DMS 273 (cell line): Measurements from ENCODE around the gene ODR4.
"Not testable (repeated sequence)": the region's sequence is repeated elsewhere in the genome, so short reads cannot be mapped to it uniquely, and the experiment has no call there.

Source experiments
- DNase-seq: peaks from one replicate; lab custom pipeline; 2025; ENCODE audit not compliant: unreplicated experiment; lab: John Stamatoyannopoulos, UW

ODR4 gene

DNA sequence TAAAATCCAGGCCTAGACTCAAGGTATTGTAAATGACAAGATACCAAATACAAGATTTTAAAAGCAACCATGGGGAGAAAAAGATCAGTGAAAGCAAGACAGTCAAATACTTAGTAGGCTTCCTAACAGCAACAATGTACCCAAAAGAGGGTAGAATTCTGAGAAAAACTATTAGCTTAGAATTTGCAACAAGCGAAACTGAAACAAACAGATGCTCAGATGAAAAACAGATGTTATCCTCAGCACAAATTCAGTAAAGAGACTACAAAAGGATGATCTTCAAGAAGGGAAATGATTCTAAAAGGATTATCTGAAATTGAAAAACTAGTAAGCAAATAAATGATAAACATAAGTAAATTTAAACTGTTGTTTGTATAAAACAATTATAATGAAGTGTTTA is 45.3 kb downstream of the ODR4 start:
- no peak for DNase-seq

DNA sequence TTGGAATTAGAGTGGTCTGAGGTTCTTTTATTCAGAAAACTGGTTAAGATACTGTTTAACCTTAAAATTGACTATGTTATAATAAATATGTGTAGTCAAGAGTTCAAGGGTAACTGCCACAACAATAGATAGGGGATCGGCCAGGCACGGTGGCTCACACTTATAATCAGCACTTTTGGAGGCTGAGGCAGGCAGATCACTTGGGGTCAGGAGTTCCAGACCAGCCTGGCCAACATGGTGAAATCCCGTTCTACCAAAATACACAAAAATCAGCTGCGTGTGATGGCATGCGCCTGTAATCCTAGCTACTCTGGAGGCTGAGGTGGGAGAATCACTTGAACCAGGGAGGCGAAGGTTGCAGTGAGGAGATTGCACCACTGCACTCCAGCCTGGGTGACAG is 45.8 kb downstream of the ODR4 start:
- DNase-seq: no peak

- peak; percentile 11 for DNase-seq
Observed at GRCh38 chr1:186424539-186424938, 48.9 kb downstream of the ODR4 start.

- no peak for DNase-seq
Observed at GRCh38 chr1:186426118-186426517, 50.5 kb downstream of the ODR4 start.

- DNase-seq: no peak
Observed at GRCh38 chr1:186429017-186429416, 53.4 kb downstream of the ODR4 start.

GRCh38 chr1:186435336-186435735 is 59.7 kb downstream of the ODR4 start:
- DNase-seq: no peak

DNA sequence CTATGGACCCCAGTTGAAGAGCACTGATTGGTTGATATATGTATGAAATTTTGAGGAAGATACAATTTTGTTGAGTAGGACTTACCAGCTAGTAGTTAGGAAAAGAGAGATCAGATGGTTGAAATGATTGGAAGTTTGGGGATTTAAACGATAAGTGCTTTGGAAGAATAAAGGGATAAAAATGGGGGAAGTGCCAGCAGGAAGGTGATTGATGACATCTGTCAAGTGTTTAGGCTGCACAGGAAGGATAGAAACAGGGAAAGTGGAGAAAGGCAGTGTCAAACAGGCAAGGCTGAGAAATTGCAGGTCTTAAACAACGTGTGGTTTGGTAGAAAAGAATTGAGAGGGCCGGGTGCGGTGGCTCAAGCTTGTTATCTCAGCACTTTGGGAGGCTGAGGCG is 62.9 kb downstream of the ODR4 start:
- DNase-seq: no peak

GRCh38 chr1:186440584-186440983 is 64.9 kb downstream of the ODR4 start:
- no peak for DNase-seq

GRCh38 chr1:186442651-186443375 is 67.2 kb downstream of the ODR4 start:
- DNase-seq: no peak

DNA sequence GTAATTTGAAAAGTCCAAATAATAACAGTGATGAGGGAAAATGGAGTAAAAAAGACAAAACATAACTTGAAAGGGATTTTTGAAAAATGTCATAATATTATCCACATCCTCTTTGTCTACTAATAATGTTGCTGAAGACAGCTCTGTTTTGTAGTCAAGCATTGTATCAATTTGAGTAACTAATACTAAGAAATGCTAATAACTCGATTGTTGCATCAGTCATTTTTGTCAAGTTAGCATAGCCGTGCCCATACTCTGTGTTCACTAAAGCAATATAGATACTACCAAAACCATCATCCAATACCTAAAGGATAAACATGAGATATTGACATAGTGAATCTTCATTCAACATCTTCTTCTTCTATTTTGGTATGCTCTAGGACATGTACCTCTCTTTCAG is 68.0 kb downstream of the ODR4 start:
- no peak for DNase-seq

DNA sequence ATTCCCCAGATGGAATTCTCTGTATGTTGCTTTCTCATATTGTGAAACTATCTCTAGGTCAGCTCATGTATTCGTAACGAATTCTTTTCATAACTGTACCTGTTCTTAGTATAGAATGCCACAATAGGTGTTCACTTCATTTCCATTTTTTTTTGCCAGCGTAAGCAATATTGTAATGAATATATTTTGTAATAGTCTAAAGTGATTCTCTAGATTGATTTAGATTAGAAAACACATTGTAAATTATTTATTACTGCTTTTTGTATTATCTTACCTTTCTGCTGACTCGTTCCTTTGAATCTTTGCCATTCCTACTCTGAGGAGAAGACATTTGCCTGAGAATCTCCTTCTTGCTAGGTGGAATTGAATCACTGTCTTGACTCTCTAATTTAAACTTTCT is 70.5 kb downstream of the ODR4 start:
- DNase-seq: no peak

DNA sequence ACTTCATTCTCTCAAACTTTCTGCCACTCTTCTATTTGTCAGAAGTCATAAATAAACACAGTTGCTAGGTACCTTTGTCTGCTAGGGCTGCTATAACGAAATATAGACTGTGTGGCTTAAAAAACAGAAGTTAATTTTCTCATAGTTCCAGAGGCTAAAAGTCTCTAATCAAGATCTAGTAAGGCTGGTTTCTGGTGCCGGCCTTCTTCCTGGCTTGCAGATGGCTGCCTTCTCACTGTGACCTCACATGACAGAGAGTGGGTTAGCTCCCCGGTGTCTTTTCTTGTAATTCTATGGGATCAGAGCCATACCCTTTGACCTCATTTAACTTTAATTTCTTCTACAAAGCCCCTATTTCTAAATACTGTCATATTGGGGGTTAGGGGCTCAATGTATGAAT is 79.3 kb downstream of the ODR4 start:
- no peak for DNase-seq

GRCh38 chr1:186456729-186457255 is 81.2 kb downstream of the ODR4 start:
- no peak for DNase-seq

DNA sequence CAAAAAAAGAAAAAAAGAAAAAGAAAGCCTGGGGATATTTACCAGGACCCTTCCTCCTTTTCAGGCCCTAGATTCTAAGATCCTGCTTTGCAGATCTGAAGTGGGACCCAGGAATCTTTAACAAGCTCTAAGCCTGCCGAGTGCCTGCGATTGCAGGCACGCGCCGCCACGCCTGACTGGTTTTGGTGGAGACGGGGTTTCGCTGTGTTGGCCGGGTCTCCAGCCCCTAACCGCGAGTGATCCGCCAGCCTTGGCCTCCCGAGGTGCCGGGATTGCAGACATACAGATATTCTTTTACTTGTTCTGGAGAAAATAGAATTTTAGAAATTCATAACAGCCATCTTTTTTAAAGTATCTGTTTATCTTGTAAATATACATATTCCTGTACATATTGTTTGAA is 83.5 kb downstream of the ODR4 start:
- not testable (repeated sequence) for DNase-seq

- DNase-seq: no peak
Observed at GRCh38 chr1:186461014-186461413, 85.4 kb downstream of the ODR4 start, which contains the start of gene PDC. TSS of gene PDC (minus strand) at chr1:186461114. CDS start at chr1:186449459, 11,655 bp downstream.

GRCh38 chr1:186463511-186463910 is 87.9 kb downstream of the ODR4 start:
- no peak for DNase-seq

DNA sequence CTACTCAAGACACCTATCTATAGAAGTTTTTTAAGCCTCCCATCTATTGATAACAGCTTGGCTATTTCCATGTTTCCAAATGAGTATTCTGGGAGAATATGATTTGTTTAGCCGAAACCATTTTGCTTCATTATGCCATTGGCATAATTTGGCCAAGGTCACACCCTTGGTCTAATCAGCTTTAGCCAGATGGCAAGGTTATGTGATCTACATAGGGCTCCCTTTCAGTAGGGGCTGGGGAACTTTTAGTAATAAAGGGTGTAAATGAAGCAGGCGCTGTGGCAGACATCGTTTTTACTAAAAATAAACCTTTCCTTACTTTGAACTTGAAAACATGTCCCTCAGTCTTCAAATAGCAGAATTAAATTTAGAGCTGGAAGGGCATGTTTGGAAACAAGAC is 88.3 kb downstream of the ODR4 start:
- DNase-seq: peak; percentile 6

- not testable (repeated sequence) for DNase-seq
Observed at GRCh38 chr1:186465491-186465890, 89.9 kb downstream of the ODR4 start.

DNA sequence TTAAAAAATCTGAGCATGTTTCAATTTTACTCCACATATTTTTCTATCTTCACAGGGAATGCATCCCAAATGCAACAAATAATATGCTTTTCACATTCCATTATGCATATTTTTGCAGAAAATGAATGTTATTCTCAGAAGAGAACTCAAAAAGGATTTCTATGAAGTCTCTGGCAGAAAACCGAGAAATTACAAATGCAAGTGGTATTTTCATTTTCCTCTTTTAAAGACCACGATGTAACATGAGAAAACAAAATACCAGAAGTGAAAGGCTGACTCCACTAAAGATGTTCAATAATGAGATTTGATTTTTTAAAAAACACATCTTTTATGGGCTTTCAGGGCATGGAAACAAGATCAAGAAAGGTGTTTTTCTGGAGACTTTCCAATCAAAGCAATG is 90.3 kb downstream of the ODR4 start:
- no peak for DNase-seq
